GM19372 (cell line): ENCODE results near the gene TOLLIP.
"Not testable (repeated sequence)": the region's sequence is repeated elsewhere in the genome, so short reads cannot be mapped to it uniquely, and the experiment has no call there.

ENCODE experiments used
- ATAC-seq: cut with Tn5 transposase; IDR thresholded peaks from one replicate; pipeline ENCODE4 v1.9.1; 2021; ENCODE audit warnings: mild to moderate bottlenecking, low read depth, moderate library complexity; ENCODE audit not compliant: unreplicated experiment

TOLLIP gene

DNA sequence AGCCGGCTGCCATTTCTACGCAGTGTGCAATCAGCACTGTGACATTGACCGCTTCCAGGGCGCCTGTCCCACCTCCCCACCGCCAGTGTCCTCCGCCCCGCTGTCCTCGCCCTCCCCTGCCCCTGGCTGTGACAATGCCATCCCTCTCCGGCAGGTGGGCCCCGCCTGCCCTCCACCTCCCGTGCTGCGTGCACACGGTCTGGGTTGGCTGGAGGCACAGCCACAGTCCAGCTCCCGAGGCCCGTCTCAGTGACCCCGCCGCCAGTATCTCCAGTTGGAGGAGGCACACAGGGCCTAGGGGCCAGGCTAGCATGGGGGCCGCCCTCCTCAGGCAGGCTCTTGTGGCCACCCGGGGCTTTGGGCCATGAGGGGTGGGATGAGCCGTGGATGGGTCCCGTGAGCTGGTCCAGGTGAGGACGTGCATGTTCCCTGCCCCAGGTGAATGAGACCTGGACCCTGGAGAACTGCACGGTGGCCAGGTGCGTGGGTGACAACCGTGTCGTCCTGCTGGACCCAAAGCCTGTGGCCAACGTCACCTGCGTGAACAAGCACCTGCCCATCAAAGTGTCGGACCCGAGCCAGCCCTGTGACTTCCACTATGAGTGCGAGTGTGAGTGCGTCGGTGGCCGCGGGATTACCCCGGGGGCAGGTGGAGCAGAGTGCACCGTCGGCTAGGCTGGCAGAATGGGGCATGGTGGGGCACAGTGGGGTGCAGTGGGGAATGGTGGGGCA, 56.9 kb downstream of the TOLLIP start:
- ATAC-seq: no peak

DNA sequence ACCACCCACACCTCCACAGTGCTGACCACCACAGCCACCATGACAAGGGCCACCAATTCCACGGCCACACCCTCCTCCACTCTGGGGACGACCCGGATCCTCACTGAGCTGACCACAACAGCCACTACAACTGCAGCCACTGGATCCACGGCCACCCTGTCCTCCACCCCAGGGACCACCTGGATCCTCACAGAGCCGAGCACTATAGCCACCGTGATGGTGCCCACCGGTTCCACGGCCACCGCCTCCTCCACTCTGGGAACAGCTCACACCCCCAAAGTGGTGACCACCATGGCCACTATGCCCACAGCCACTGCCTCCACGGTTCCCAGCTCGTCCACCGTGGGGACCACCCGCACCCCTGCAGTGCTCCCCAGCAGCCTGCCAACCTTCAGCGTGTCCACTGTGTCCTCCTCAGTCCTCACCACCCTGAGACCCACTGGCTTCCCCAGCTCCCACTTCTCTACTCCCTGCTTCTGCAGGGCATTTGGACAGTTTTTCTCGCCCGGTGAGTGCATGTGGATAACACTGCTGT, 58.1 kb downstream of the TOLLIP start:
- no peak for ATAC-seq

DNA sequence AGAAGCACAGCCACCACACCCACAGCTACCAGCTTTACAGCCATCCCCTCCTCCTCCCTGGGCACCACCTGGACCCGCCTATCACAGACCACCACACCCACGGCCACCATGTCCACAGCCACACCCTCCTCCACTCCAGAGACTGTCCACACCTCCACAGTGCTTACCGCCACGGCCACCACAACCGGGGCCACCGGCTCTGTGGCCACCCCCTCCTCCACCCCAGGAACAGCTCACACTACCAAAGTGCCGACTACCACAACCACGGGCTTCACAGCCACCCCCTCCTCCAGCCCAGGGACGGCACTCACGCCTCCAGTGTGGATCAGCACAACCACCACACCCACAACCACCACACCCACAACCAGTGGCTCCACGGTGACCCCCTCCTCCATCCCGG, 59.0 kb downstream of the TOLLIP start:
- ATAC-seq: not testable (repeated sequence)

GRCh38 chr11:1248951-1249350, 60.5 kb downstream of the TOLLIP start:
- not testable (repeated sequence) for ATAC-seq

DNA sequence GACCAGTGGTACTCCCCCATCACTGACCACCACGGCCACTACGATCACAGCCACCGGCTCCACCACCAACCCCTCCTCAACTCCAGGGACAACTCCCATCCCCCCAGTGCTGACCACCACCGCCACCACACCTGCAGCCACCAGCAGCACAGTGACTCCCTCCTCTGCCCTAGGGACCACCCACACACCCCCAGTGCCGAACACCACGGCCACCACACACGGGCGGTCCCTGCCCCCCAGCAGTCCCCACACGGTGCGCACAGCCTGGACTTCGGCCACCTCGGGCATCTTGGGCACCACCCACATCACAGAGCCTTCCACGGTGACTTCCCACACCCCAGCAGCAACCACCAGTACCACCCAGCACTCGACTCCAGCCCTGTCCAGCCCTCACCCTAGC, 62.4 kb downstream of the TOLLIP start:
- ATAC-seq: not testable (repeated sequence)

DNA sequence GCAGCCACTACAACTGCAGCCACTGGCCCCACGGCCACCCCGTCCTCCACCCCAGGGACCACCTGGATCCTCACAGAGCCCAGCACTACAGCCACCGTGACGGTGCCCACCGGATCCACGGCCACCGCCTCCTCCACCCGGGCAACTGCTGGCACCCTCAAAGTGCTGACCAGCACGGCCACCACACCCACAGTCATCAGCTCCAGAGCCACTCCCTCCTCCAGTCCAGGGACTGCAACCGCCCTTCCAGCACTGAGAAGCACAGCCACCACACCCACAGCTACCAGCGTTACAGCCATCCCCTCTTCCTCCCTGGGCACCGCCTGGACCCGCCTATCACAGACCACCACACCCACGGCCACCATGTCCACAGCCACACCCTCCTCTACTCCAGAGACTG, 63.1 kb downstream of the TOLLIP start:
- not testable (repeated sequence) for ATAC-seq

- ATAC-seq: not testable (repeated sequence)
These were observed 63.7 kb downstream of the TOLLIP start for GRCh38 chr11:1245717-1246116.

DNA sequence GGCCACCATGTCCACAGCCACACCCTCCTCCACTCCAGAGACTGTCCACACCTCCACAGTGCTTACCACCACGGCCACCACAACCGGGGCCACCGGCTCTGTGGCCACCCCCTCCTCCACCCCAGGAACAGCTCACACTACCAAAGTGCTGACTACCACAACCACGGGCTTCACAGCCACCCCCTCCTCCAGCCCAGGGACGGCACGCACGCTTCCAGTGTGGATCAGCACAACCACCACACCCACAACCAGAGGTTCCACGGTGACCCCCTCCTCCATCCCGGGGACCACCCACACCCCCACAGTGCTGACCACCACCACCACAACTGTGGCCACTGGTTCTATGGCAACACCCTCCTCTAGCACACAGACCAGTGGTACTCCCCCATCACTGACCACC, 64.9 kb downstream of the TOLLIP start:
- ATAC-seq: not testable (repeated sequence)

DNA sequence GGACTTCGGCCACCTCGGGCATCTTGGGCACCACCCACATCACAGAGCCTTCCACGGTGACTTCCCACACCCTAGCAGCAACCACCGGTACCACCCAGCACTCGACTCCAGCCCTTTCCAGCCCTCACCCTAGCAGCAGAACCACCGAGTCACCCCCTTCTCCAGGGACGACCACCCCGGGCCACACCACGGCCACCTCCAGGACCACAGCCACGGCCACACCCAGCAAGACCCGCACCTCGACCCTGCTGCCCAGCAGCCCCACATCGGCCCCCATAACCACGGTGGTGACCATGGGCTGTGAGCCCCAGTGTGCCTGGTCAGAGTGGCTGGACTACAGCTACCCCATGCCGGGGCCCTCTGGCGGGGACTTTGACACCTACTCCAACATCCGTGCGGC, 65.9 kb downstream of the TOLLIP start:
- not testable (repeated sequence) for ATAC-seq

GRCh38 chr11:1242751-1243150, 66.7 kb downstream of the TOLLIP start:
- not testable (repeated sequence) for ATAC-seq

DNA sequence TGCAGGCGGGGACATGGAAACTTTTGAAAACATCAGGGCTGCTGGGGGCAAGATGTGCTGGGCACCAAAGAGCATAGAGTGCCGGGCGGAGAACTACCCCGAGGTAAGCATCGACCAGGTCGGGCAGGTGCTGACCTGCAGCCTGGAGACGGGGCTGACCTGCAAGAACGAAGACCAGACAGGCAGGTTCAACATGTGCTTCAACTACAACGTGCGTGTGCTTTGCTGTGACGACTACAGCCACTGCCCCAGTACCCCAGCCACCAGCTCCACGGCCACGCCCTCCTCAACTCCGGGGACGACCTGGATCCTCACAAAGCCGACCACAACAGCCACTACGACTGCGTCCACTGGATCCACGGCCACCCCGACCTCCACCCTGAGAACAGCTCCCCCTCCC, 67.1 kb downstream of the TOLLIP start:
- no peak for ATAC-seq

- no peak for ATAC-seq
These were observed 67.7 kb downstream of the TOLLIP start for GRCh38 chr11:1241706-1242105.

DNA sequence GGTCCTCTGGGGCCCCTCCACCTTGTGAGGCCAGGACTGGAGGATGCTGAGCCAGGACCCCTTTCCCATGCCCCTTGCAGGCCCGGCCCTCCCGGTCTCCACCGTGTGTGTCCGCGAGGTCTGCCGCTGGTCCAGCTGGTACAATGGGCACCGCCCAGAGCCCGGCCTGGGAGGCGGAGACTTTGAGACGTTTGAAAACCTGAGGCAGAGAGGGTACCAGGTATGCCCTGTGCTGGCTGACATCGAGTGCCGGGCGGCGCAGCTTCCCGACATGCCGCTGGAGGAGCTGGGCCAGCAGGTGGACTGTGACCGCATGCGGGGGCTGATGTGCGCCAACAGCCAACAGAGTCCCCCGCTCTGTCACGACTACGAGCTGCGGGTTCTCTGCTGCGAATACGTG, 68.7 kb downstream of the TOLLIP start:
- no peak for ATAC-seq

- ATAC-seq: no peak
These were observed 69.7 kb downstream of the TOLLIP start for GRCh38 chr11:1239596-1240205.

GRCh38 chr11:1238767-1239595, 70.5 kb downstream of the TOLLIP start:
- no peak for ATAC-seq

DNA sequence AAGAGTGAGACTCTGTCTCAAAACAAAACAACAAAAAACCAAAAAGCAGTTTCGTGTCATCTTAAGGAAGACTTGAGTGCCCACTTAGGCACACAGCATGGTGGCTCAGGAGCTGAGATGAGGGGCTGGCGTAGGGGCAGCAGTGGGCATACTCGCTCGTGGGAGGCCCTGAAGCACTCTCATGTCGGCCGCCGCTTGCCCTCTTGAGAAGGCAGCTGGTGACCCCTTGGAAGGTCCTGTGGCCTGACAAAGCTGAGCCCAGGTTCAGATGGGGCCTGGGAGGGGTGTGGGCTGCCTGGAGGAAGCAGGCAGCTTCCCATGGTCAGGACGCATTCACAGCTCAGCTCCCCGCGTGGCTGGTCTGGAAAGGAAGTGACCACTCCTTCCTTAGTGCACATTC, 71.6 kb downstream of the TOLLIP start:
- no peak for ATAC-seq

DNA sequence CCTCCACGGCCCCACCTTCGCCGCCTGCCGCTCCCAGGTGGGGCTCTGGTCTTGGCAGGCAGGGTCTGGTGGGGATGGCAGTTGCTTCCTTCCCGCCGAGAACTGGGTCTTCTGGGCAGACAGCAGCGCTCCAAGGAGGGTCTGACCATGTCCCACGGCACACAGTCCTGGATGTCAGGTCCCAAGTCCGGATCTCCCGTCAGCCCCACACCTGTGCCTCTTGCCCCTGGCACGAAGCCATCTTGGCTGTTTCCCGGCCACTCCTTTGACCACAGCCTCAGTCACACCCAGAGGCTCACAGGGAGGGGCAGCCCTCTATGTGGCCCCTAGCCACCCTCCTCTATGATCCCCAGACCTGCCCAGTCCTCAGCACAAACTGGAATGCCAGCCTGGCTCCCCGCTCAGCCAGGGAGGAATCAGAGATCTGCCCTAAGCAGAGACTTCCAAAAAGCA, 72.3 kb downstream of the TOLLIP start:
- ATAC-seq: no peak

DNA sequence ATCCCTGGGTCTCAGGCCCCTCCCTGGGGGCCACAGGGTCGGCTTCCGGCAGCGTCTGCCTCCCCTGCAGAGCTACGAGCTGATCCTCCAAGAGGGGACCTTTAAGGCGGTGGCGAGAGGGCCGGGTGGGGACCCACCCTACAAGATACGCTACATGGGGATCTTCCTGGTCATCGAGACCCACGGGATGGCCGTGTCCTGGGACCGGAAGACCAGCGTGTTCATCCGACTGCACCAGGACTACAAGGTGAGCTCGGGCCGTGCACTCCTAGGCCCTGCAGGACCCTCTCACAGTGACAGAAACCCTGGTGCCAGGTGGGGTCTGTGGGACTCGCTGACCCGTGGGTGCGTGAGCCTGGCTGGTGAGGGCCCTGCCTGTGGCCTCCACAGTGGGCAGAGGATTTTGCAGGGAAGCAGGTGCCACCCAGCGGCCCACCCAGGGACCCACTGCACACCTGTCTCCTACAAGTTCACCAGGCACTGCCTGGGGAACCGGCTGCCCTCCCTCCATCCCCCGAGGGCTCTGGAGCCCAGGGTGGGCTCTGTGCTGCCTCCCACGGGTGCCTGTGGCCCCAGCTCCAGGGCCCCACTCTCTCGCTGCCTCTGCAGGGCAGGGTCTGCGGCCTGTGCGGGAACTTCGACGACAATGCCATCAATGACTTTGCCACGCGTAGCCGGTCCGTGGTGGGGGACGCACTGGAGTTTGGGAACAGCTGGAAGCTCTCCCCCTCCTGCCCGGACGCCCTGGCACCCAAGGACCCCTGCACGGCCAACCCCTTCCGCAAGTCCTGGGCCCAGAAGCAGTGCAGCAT, 72.9 kb downstream of the TOLLIP start:
- no peak for ATAC-seq

DNA sequence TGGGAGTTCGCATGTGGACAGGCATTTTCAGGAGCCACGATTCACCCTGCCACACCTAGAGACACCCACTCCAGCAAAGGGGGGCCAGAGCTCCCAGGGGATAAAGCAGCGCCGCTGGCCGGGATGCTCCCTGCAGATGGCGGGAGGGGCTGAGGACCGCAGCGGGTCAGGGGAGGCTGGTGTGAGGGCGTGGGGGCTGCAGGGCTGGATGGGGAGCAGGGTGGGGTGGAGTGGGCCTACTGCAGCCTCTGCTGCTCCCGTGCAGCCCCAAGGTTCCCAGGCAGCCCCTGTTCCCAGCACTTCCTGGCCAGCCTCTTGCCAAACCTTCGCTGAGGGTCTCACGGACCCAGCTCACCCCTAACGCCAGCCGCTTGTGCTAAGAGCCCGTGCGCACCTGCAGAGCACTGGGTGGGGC, 73.5 kb downstream of the TOLLIP start:
- ATAC-seq: no peak

- ATAC-seq: no peak
These were observed 74.0 kb downstream of the TOLLIP start for GRCh38 chr11:1235306-1235900.
